ENCODE measurements around the gene CGNL1. TPM values are rescaled to one million over a fixed set of nuclear protein-coding genes. Genes with fewer than 3 reads are reported as not detected.
A peak's percentile ranks its signal among the peaks of the same experiment; 100 is the strongest.

The CGNL1 gene
- total RNA-seq, 1 experiment from 2014 or later: 0.34 TPM

DNA sequence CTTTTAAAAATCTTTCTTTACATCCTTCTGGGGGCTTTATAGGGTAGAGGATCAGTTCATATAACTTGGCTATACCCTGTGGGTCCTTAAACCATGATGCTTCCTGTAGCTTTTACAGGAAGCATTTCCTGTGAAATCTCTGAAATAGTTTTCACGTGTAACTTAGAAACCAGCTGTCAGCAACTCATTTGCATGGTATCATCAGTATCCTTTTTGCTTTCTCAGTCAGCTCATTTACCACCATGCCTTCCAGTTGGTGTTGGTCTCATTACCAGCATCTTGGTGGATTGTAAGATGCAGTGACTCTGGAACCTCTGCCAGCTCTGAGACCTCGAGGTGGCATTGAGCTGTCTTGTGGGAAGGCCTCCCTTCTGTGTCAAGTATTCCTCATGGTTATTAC is 118.7 kb downstream of the CGNL1 start:
- DNase-seq (ENCODE audit: low read depth): no peak

DNA sequence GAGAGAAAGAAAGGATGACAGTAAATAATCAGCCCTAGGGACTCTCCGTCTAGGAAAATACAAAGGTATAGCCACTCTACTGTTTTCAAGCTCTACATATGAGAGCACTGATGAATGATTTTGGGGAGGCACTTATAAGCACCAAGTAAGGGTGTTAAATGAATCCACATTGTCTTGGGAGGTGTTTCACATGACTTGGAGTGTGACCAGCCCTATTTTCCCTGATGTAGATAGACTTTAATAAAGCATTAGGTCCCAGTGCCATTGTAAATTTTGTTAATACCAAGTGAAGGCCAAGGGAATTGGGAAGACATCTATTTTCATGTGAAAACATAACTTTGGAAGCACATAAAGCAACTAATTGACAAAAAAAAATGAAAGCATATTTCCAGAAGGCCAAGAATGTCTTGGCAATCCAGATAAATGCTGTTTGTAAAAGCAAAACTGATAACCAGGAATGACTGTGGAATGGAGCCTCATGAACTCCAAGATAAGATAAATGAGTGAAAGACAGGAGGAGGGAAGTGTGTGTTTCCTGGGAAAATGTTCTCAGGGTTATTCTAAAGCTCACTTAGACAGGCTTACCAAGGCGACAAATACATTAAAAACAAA is 119.4 kb downstream of the CGNL1 start:
- DNase-seq (ENCODE audit: low read depth): no peak

DNA sequence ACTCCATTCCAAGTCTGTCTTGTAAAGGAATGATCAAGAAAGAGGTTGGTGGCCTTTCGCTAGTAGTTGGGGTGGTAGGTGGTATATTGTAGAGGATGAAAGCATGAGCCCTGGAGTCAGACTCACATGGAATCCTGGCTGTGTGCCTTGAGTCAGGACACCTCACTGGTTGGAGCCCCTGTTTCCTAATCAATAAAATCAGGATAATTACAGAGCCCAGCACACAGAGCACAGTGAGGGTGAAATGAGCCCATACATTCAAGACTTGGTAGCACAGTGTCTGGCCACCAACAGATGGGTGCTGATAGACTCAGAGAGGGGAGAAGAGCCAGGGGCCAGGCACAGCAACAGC is 120.3 kb downstream of the CGNL1 start:
- DNase-seq (ENCODE audit: low read depth): no peak

DNA sequence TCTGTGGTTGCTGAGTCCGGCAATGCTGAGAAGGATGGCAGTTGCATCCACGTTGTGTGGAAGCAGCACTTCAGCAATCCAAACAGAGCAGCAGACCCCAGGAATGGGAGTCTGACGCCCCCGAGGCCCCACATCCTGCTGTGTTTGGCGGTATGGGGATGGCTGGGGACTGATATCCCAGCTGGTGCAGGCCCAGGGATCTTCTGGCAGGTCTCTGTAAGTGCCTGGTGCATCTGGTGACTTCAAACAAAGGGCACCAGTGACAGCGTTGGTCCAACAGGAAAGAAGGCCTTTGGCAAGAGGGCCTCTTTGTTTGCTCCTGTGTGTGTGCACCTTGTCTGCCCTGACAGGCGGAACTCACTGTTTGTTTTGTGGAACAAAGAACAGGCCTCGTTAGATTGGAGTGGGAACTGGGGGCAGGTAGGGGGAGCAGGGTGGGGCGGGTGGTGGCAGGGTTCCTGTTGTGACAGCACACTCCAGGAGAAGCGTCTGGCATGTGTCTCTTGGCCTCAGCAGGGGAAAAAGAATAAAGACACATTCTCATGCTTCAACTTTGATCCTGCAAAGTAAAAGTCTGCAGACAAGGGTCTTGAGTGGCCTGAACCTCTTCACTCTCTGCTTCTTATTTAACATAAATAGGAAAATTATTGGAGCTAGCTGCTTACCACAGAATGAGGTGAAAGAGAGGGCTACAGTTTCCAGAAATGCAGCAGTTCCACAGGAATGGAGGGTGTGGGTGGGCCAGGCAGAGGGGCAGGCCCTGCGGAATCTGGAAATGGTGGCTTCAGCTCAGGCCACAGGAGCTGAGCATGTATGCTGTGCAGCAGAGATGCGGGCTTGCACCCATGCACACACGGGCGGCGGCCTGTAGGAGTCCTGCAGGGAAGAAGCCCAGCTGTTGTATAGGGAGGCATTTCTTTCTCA is 120.9 kb downstream of the CGNL1 start:
- no peak for DNase-seq (ENCODE audit: low read depth)

DNA sequence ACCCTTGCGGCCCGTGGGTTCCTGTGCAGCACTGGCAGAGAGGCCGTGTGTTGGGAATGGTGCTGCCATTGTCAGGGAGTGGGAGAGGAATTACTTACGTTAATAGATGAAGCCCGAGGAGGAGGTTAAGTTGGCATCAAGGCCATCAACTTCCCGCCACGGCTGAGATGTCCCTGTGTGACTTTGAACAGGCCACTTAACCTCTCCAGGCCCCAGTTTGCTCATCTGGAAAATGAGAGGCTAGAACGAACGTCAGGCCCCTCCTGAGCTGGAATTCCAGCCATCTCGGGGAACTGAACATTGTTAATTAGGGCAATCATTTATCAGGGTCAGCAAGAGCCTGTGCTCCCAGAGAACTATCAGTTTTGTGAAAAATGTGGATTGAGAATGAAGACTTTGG is 124.0 kb downstream of the CGNL1 start:
- no peak for DNase-seq (ENCODE audit: low read depth)

DNA sequence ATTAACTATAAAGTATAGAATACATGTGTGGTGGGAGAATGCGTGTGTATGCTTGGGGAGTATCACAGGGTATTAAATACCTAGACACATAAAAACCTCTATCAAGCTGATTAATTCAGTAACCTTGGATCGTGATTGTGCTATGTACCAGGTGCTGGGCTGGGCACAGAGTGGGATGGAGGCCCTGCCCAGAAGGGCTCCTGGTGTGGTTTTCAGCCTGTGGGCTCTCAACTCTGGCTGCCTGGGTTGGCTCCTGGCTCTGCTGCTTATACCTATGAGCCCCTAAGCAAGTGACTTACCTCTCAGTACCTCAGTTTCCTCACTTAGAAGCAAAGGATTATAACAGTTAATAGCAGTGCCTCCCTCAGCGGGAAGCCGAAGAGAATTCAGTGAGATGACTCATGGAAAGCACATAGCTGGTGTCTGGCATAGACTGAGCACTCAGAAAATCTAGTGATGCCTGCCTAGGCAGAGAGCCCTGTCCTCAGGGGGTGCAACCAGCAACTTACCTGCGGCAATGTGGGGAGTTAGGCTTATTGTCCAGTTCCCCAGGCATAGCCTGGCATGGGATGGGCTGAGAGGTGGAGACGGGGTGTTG is 124.8 kb downstream of the CGNL1 start:
- peak; percentile 32 for DNase-seq (ENCODE audit: low read depth)

DNA sequence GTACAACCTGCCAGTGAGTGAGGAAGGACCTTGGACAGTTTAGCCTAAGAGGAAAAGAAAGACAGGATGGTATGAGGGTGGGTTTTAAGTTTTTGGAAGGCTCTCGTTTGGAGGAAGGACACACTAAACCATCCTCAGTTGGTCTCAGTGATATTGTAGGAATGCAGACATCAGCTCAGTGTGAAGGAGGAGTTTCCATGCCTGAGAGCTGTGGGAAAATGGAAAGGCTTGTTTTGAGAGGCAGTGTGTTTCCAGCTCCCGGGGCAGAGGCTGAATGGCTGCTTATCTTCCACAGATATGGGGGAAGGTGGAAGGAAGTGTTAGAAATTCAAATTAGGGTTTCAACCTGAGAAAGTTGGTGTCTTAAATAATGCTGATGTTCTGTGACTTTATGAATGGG is 125.8 kb downstream of the CGNL1 start:
- DNase-seq (ENCODE audit: low read depth): no peak

DNA sequence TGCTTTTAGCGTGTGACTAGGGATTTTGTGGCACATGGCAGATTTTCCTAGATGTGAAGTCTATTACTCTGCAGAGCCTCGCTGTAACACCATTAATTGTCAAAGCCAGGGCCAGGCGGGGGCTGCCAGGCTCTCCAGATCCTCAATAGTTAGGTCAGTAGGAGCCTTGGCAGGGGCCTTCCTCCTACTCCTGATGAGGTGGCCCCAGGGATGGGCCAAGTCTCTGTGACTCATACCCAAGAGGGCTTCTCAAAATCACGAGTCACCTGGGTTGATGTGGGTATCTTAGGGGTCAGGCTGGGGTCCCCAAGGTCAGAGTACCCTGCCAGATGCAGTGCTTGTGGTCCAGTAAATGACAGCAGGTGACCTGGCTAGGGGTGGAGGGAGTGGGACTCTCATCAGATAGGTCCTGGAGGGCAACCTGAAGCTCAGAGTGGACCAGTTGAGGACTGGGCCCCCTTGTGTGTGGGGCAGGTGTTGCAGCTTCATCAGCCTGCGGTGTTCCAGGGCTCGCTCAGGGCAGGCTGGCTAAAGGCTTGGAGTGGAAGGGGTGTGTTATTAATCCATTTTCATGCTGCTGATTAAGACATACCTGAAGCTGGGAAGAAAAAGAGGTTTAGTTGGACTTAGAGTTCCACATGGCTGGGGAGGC is 126.9 kb downstream of the CGNL1 start:
- no peak for DNase-seq (ENCODE audit: low read depth)

DNA sequence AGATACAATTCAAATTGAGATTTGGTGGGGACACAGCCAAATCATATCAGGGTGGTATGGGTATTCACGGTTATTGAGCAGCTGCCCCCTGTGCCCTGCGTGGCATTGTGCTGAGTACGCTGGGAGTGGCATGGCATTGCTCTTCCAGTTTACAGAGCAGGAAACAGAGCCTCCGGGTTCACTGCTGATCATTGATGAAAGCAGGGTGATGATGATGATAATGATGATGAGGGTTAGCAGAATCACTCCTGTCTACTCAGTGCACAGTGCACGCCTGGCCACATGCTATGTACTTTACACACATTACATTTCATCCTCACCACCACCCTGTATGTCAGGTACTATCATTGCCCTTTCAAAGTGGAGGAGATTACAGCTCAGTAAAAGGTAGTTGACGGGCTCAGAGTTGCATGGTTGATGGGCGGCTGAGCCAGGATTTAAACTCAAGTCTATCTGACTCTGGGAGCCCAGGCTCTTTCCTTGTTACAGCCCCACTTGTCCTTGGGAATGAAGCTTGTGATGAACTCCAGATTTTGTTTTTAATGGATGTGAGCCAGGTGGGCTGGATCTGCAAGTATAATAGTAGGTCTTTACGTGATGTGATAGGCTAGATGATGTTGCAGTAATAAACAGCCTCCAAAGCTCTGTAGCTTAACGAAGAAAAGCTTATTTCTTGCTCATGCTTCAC is 127.8 kb downstream of the CGNL1 start:
- DNase-seq (ENCODE audit: low read depth): no peak

DNA sequence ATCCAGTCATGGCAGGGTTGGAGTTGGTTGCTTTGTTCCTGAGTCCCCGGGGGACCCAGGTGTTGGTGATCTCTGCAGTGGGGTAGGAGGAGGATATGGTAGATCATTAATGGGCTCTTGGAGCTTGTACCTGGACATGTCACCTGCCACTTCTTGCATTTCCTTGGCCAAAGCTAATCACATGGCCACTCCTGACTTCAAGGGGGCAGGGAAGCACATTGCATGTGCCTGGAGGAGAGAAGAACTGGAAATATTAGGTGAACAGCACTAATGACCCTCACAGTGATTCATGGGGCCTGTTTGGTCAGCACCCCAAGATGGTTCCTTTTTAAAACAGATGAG is 128.3 kb downstream of the CGNL1 start:
- DNase-seq (ENCODE audit: low read depth): no peak

DNA sequence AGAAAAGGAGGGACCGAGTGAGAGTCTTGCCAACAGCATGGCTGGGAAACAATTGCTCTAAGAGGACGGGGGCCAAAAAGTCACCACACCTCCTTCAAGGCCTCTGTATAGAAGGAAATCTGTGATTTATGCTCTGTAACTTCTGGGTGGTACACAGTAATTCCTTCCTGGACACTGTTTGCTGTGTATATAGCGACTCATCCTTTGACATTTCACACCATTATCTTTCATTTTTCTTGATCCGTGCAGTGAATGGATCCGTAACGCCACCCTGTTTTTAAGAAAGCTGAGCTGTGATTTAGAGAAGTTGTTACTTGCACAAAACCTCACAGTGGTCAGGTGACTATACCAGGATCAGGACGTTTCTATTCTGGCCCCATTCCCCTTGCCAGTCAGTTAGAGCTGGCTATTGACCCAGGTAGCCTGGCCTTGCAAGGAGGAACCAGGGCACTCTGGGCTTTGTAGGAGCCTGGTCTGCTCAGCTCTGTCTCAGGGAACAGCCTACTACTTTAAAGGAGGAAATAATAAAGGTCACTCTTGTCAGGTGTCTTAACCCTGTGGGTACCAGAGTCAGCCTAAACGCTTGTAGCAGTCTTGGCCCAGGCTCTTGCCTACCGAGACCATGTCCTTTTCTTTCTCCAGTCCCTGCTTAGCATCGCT is 128.9 kb downstream of the CGNL1 start:
- peak; percentile 27 for DNase-seq (ENCODE audit: low read depth)

DNA sequence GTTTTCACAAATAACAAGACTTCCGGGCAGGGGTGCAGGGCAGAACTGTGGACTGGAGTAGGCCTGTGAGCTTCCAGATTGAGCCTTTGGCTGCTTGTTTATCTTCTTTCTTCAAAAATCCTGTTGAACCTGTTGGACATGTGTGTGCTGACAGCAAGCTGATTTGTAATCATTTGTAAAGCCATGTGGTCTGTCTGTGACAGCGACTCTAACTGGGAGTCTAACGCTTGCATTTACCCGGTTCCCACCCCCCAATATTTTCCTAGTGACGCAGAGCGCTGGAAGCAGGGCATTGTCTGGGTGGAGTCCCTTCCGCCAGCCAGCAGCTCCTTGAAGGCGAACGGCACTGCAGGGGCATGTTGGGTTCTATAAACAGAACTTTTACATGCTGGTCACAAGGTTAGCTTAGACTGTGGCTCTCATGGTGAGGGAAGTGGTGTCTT is 129.7 kb downstream of the CGNL1 start:
- DNase-seq (ENCODE audit: low read depth): no peak

DNA sequence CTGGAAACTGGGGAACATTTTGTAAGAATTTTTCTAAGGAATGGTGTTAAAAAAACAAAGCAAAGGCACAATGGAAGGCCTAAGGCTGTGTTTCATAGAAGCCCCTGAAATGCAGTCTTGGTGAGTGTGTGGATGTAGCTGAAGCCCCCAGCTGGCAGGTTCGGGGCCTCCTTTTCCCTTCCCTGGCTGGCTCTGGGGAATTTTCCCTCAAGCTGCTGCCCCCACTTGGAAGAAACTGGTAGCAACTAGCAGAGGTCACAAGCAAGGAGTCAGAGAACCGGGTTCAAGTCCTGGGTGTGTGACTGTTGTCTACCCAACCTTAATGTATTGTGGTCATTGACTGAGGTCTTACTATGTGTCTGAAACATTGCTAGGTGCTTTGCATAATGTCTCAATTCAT is 130.1 kb downstream of the CGNL1 start:
- no peak for DNase-seq (ENCODE audit: low read depth)

DNA sequence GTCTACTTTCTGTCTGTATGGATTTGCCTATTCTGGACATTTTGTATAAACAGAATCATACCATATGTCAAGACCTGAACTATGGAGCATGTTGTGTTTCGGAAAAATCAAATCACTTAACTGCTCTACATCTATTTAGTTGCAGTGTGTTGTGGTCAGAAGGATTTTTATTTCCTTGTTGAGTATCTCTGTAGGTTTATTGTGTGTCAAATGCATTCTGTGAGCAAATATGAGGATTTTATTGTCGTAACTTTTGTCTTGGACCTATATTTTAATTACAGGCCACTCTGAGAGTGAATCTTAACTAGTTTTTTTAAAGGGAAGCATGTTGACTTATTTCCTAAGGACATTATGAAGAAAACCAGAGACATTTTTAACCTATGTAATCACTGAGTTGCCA is 130.8 kb downstream of the CGNL1 start:
- no peak for DNase-seq (ENCODE audit: low read depth)

DNA sequence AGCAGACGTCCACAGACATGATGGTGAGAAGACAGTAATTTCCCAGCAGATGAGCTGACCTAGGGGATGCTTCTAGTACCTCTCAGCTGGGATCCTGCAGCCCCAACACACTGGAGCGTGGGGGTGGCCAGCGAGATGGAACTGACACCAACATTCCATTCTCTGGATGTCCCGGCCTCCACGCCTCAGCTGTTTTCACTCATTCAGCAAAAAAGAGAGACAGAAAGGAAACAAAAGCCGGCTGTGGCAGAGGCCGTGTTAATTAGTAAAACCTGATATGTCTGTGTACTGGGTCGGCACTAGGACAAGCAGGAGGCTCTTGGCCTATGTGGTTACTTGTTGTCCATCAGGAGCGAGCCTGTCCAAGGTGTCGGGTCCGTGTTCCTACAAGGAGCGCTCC is 132.8 kb downstream of the CGNL1 start:
- no peak for DNase-seq (ENCODE audit: low read depth)

DNA sequence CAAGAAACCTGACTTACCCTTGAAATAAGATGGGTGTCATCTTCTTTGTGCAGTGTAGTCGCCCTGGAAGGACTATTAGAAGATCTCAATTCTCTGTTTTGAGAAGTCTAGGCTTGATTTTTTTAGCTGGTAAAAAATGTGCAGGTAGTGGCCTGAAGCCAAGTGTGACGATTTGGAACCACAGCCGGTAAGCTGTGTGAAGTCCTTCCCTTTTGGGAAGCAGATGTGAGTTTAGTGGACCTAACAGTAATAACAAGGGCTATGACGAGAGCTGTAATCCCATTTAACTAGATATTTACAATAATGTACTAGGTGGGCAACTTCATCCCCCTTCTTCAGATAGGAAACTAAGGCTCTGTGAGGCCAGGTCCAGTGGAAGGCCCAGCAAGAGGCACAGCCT is 133.7 kb downstream of the CGNL1 start:
- no peak for DNase-seq (ENCODE audit: low read depth)

DNA sequence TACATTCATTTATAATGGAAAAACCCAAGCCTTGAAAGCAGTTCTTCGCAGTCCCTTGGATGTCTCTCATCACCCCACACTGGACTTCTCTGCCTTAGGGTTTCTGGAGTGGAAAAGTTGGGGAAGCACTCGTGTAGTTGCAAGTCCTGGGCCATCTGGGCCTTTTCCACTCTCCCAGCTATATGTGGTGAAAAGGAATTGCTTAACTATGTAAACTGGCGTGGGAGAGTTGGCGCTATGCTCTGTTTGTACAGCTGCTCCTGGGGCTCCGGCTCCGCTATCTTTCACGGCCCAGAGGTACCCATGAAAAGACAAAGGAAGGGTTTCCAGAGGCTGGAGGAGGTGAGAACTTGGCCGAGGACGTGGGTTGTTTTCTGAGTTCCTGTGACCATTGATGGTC is 134.3 kb downstream of the CGNL1 start:
- DNase-seq (ENCODE audit: low read depth): peak; percentile 39

DNA sequence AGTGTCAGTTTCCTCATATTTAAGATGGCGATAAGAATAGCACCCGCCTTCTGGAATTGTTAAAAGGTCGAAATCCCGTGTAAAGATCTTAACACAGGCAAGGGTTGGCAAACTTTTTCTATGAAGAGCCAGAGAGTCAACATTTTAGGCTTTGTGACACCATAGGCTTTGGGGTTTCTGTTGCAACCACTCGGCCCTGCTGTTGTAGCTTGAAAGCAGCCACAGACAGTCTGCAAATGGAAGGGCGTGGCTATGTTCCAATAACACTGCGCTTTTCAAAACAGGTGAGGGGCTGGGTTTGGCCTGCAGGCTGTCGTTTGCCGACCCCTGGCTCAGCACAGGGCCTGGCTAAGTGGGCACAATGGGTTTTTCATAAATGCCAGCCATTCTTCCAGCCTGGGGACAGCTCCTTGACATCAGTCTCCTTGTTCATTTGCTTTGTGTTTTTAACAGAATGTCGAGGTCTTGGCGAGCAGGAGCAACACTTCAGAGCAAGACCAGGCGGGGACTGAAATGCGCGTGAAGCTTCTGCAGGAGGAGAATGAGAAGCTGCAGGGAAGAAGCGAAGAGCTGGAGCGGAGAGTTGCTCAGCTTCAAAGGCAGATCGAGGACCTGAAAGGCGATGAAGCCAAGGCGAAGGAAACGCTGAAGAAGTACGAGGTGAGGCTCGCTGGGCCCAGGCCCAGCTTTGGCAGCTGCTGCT is 140.2 kb downstream of the CGNL1 start:
- DNase-seq (ENCODE audit: low read depth): no peak

DNA sequence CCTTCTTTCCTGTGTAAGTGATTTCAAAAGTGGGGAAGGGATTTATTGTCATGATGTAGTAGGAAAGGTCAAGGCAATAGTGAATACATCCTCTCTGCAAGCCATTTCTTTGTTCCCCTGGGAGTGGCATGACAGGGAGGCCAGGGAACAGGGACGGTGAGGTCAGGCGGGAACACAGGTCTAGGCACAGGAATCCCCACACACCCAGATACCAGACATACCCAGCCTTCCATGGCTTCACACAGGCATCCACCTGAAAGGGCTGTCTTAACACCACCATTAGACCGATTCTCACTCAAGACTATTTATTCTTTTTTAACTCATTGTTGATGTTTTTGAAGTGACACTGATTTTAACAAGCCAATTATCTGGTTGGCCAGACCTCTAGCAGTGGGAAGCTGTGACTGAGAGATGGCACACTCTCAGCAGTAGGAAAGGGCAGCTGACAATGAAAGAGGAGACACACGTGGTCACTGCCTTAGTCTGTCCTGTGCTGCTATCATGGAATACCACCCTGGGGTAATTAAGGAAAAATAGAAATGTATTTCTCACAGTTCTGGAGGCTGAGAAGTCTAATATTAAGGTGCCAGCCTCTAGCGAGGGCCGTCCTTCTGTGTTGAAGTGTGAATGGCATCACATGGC is 140.8 kb downstream of the CGNL1 start:
- DNase-seq (ENCODE audit: low read depth): no peak

DNA sequence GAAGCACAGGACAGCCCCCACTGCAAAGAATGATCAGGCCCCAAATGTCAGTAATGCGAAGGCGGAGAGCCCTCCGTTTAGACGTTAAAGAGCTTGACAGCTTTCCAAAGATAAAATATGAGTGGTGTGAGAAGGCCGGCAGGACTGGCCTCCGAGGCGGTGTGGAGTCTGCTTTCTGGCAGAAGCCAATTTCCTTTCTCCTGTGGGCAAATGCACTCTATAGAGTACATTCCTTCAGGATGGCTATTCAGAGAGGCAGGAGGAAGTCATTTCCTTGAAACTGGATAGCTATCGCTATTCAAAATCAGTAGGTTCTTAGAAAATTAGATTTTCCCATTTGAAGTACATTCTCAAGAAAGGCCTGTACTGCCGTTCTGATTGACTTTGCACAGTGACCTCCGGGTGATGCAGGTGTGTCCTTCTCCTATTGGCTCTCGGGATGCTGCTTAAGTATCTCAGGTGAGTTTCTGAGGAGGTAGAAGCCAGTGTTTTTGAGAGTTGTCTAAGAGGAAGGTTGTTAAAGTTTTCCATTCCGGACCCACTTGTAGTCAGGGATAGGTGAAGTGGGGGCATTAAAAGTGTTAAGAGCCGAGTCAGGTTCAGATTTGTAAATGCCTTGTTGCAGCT is 142.6 kb downstream of the CGNL1 start:
- DNase-seq (ENCODE audit: low read depth): no peak
